Inferior parietal cortex (tissue), 1 donor: ENCODE measurements around the gene MZB1.
"Not testable (repeated sequence)": the region's sequence is repeated elsewhere in the genome, so short reads cannot be mapped to it uniquely, and the experiment has no call there.

ENCODE experiments used
- DNase-seq: peaks from one replicate; pipeline ENCODE4 v3.0.0-alpha.2; 2016; ENCODE audit errors: extremely low spot score

Gene MZB1

GRCh38 chr5:139392678-139393496 is 3.2 kb upstream of the MZB1 start:
- no peak for DNase-seq

GRCh38 chr5:139392324-139392677 is 2.6 kb upstream of the MZB1 start:
- no peak for DNase-seq

GRCh38 chr5:139391570-139392323 is 2.0 kb upstream of the MZB1 start:
- no peak for DNase-seq

GRCh38 chr5:139390639-139391569 is 1.2 kb upstream of the MZB1 start:
- no peak for DNase-seq

- DNase-seq = no peak
These were observed 1.4 kb downstream of the MZB1 start for GRCh38 chr5:139388198-139388821.

- DNase-seq = no peak
These were observed 2.0 kb downstream of the MZB1 start for GRCh38 chr5:139387611-139388197.

- not testable (repeated sequence) for DNase-seq
These were observed 2.8 kb downstream of the MZB1 start for GRCh38 chr5:139386956-139387355.

GRCh38 chr5:139386050-139386438 is 3.7 kb downstream of the MZB1 start:
- no peak for DNase-seq

GRCh38 chr5:139385061-139386049 is 4.4 kb downstream of the MZB1 start:
- no peak for DNase-seq

- no peak for DNase-seq
These were observed 5.1 kb downstream of the MZB1 start for GRCh38 chr5:139384591-139385051.

GRCh38 chr5:139383993-139384590 is 5.6 kb downstream of the MZB1 start:
- DNase-seq = no peak

GRCh38 chr5:139383275-139383992 is 6.3 kb downstream of the MZB1 start, which contains the start of gene SLC23A1:
TSS of gene SLC23A1 (minus strand) at chr5:139383297. CDS start at chr5:139383253, 44 bp downstream.
- DNase-seq = no peak

- no peak for DNase-seq
These were observed 6.9 kb downstream of the MZB1 start for GRCh38 chr5:139382807-139383206.

- no peak for DNase-seq
These were observed 7.6 kb downstream of the MZB1 start for GRCh38 chr5:139381837-139382761.

GRCh38 chr5:139379626-139380449 is 9.9 kb downstream of the MZB1 start:
- DNase-seq = no peak

GRCh38 chr5:139378941-139379361 is 10.8 kb downstream of the MZB1 start:
- no peak for DNase-seq
